GM19467 (cell line): ENCODE measurements around the gene GPSM3.
"Not testable (repeated sequence)": the region's sequence is repeated elsewhere in the genome, so short reads cannot be mapped to it uniquely, and the experiment has no call there.

Experiments
- ATAC-seq: cut with Tn5 transposase; IDR thresholded peaks from one replicate; pipeline ENCODE4 v1.9.1; 2021; ENCODE audit warnings: mild to moderate bottlenecking, moderate library complexity; ENCODE audit not compliant: unreplicated experiment

Gene GPSM3

DNA sequence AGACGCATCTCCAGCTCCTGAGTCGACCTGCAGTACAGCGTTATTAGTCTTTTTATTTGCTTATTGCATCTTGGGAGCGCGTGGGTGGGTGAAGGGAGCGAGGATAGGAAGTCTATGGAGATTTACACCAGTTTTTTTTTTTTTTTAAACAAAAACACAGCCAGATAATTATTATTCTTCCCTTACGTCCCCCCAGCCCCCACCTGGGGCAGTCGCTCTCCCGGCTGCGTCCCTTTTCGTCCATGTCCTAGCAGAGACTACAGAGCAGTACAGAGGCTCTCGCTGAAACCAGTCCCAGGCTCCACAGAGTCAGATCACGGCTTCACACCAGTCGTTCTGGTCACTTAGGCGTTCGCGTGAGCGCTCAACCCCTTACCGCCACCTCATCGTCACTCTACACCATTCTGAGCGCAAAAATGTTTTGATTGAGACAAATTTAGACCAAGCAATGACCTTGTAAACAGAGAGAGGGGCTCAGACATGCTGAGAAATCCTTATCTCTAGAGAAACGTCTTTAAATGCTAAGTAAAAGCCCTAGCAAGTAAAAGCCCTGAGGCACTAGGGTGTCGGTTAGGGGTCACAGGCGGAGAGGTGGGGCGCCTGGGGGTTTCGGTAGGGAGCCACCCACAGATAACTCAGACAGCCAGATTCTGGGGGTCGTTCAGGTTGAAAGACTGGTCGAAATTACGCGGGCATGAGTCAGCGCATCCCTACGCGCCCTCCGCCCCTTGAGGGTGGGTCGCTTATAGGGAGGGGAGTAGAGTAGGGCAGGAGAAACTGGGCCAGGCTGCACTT is 39.5 kb downstream of the GPSM3 start:
- ATAC-seq: no peak

DNA sequence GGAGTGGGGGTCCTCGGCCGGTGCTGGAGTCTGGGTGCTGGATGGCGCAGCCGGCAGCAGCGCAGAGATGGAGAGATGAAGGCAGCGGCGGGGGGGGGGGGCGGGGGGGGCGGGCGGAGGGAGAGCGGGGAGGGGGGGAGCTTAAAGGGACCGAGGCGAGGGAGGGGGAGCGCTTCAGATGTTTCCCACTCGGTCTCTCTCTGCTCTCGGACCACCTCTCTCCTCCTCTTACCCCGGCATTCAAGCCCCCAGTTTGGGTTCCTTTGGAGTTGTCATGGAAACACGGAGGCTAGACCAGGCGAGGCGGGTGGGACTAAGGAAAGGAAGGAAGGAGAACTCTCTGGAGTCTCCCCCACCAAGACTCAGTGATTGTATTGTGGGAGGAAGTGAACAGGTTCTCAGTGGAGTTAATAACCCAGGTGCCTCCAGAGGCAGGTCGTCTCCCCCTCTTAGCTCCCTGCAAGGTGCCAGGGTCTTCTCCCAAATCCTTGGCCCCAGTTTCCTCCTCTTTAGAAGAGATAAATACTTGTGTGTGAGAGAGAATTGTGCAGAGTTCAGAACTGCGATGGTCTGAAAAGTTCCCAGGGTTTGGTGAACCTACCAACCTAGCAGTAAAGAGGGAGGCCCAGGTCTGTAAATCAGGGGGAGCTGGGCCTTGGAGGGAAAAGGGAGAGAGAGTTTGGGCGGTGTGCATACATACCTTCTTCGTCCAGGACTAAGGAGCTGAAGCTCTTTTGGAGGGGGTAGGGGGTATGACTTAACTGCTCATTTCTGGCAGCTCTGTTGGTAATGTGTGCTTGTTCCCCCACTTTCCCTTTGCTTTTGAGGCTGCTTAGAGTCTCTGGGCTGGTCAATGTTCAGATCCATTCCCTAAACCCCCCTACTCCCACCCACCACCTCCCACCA is 40.3 kb downstream of the GPSM3 start, which contains the start of gene PRRT1:
Gene PRRT1 (minus strand): TSS at position 77 of the 906 bp plus-strand sequence. CDS start 112 bp downstream, outside the sequence.
- ATAC-seq: no peak

DNA sequence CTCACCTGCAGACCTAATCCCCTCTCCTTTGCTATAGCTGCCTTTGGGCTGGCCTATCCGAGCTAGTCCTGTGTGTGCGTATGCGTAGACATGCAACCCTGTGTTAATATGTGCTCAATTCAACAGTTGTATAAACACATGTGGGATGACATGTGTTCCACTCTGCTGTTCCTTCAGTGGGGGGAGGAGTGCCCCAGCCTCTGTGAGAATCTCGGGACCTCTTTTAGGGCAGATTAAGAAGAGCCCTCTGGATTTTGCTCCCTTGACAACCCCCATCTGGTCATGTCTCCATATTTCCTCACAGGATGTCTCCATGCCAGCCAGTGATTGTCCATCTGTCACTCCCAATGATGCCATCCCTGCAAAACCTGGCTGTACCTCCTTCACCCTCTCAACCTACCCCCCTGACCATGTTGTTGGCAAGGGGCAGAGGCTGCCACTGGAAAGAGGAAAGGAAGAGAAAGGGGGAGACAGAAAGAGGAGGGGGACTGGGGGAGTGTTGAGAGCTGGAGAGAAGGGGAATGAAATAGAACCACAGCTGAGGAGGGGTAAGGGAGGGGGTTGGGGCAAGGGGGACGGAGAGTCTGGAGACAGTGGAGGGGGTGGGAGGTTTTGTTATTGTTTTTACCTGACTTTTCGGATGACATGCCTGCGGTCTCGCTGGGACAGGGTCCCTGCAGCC is 41.1 kb downstream of the GPSM3 start:
- ATAC-seq: no peak

DNA sequence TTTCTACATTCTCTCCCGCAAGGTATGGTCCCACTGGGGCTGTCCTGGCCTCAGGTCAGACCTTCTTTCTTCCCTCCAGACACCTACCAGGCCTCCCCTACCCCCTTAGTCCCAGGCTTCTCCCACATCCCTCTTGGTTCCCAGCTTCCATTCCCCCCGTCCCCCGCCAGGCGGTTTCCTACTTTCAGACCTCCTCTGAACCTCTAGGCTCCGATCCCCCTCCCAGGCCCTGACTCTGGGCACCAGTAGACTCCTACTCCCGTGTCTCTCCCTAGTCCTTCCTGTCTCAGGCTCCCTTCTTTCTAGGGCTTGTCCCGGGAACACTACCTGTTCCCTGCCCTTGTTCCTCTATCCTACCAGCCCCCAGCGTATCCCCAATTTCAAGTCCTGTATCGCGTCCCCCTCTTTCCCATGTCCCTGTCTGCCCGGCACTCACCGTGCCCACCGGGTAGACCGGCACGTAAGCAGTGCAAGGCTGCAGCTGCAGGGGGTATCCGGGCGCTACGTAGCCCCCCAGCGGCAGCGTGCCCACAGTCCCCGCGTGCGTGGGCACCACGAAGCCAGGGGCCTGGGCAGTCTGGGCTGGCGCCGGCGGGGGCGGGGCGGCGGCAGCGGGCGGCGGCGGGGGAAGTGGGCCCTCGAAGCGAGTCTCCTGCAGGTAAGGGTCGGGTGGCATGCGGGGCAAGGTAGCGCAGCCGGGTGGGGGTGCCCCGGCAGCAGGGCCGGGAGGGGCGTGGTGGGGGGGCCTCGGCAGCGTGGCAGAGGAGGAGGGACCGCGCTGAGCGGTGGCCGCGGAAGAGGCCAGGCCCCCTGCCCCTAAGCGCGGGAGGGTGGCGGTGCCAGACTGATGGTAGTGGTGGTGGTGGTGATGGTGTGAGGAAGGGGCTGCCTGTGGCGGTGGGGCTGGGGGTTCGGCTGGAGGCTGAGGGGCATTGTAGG is 42.2 kb downstream of the GPSM3 start:
- ATAC-seq: no peak

DNA sequence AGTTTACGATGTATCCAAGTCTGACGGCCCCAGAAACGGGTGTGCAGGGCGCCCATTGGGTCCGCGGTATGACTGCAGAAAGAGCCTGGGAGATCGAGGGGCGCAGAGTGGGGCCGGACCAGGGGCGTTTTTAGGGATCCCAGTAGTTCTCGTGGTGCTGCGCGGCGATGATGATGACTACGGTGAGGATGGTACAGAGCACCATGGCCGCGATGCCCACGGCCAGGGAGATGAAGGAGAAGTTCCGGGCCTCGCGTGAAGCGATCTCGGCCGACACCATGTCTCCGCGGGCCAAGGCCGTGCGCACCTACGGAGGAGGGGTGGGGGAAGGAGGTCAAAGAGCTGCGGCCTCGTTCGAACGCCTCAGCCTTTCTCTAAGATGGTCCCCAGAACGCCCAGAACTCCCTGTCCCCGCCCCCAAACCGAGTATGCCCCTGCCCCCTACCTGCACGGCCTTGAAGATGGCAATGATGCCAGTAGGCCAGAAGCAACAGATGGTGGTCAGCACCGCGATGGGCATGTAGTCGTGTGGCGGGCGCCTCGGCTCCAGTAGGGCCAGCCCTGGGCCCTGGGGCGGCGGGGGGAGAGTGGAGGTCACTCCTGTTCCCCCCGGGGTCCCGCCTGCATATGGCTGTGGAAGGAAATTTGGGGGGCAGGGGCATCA is 43.2 kb downstream of the GPSM3 start:
- ATAC-seq: no peak

DNA sequence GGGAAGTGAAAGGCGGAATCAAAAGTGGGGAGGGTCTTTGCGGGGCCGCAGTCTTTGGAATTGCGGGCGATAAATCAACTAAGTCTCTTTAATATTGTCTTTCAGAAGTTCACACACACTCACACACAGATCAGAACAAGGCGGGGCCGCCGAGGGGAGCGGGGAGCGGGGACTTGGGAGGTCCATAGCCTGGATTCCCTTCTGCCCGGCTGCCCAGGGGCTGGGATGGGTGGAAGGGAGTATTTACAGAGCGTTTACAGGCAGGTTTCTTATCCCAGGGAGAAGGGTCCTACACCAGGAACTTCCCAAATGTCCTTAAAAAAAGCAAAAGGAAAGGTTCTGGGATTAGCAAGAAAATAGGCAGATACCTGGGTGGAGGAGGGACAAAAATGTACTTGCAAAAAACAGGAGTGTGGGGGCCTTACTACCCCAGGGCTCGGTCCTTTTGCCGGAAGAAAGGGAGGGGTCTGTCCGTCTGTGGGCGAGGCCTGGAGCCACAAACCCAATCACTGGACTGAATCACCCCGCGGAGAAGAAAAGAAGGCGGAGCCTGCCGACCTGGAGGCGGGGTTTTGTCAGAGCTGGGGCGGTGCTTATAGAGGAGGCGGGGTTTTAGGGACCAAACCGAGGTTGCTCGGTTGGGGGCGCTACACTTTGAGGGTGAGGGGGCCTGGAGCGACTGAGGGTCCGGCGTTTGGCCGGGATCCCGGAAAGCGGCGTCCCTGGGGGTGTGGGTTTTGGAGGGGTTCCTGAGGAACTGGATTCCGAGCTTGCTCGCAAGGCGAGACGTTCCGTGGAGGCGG is 44.0 kb downstream of the GPSM3 start:
- ATAC-seq: no peak

GRCh38 chr6:32147401-32148132 is 44.9 kb downstream of the GPSM3 start:
- no peak for ATAC-seq

- no peak for ATAC-seq
These were observed 45.8 kb downstream of the GPSM3 start for GRCh38 chr6:32146687-32147086.

DNA sequence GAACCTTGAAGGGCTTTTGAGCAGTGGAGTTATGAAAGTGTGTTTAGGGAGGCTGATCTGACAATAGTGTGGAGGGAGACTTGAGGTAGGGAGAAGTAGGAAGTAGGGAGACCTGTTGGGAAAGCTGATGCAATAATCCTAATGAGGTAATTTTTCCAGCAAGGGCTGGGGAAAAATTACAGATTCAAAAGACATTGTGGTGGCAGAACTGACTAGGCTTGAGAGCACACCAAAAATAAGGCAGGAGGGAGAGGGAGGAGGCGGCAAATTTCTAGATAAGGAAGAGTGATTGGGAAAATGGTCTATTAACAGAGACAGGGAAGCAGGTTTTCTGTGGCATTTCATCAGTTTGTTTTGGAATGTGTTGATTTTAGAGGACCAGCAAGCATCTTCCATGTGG is 46.2 kb downstream of the GPSM3 start:
- ATAC-seq: no peak

GRCh38 chr6:32144238-32144637 is 48.2 kb downstream of the GPSM3 start:
- ATAC-seq: not testable (repeated sequence)
